OCI-LY3 (cell line): ENCODE results near the gene PTPRD.

Experiments
- CTCF ChIP-seq: fragments of 200-600, 300-600 bp; sonication (generic); IDR thresholded peaks from 2 replicates; pipeline ENCODE4 v1.5.1; 2014; ENCODE audit warnings: antibody characterized with exemption, low read length, low read depth
- EZH2phosphoT487 ChIP-seq: fragments of 200-600 bp; shearing (Covaris generic); IDR thresholded peaks from 2 replicates; pipeline ENCODE4 v1.6.1; 2018; ENCODE audit warnings: antibody characterized with exemption, mixed run types, low read depth

GRCh38 chr9:8381601-8382000 is 2231.2 kb downstream of the PTPRD start:
- no peak for TF ChIP-seq EZH2phosphoT487
- TF ChIP-seq CTCF, result no peak
